Measurements from ENCODE around the gene SEMA6A. TPM values are rescaled to one million over a fixed set of nuclear protein-coding genes. Genes with fewer than 3 reads are reported as not detected.

SEMA6A gene
- total and polyA plus RNA-seq, 2 experiments from 2014 or later: 233 to 400 TPM

- no peak overlapping the region for H3K4me3 Mint-ChIP-seq
- TF ChIP-seq STAT1 (IDR thresholded peaks at IDR 0.05; ENCODE audit: unreplicated experiment) (no peak), ZNF114 (CRISPR knock-in tag; IDR thresholded peaks at IDR 0.05) (no peak), ZNF331 (CRISPR knock-in tag; IDR thresholded peaks at IDR 0.05; ENCODE audit: low read depth) (no peak), POLR2AphosphoS5 (IDR thresholded peaks at IDR 0.05; ENCODE audit: low read depth) (no peak), REST (IDR thresholded peaks at IDR 0.05; ENCODE audit: unreplicated experiment) (no peak), ETS1 (IDR thresholded peaks at IDR 0.05) (no peak), JUNB (IDR thresholded peaks at IDR 0.05; ENCODE audit: unreplicated experiment) (no peak), NANOG (IDR thresholded peaks at IDR 0.05; ENCODE audit: borderline replicate concordance) (no peak), ZNF462 (CRISPR knock-in tag; IDR thresholded peaks at IDR 0.05) (no peak), CTCF (conservative IDR thresholded peaks at IDR 0.05; ENCODE audit: low read depth in 2 of 2) (no peak), CREB1 (CRISPR knock-in tag; IDR thresholded peaks at IDR 0.05; ENCODE audit: low read depth) (no peak), EZH2phosphoT487 (IDR thresholded peaks at IDR 0.05; ENCODE audit: unreplicated experiment) (no peak), EZH2 (IDR thresholded peaks at IDR 0.05; ENCODE audit: low read depth, unreplicated experiment) (no peak)
- Histone ChIP-seq H3K27ac (ENCODE audit: low read depth) (peak overlapping the region; percentile 72), H3K4me2 (peak overlapping the region; percentile 40), H3F3A (replicated peaks; ENCODE audit: low read depth) (peaks cover 2% of the 10 kb centered on the region; the same call in 1 of the 2 replicates), H3K4me3 (no peak overlapping the region; the same call in 1 of the 2 replicates), H2AFZ (no peak overlapping the region), H3K9me2 (ENCODE audit: insufficient read depth) (no peaks in the 10 kb centered on the region), H4K20me1 (replicated peaks; ENCODE audit: insufficient read depth) (peaks cover 95% of the 10 kb centered on the region), H3K79me2 (replicated peaks; ENCODE audit: insufficient read depth) (peaks cover 100% of the 10 kb centered on the region), H3K27me3 (ENCODE audit: insufficient read depth) (no peaks in the 10 kb centered on the region), H3K36me3 (ENCODE audit: insufficient read depth) (peaks cover 19% of the 10 kb centered on the region), H3K4me1 (ENCODE audit: insufficient read depth) (peaks cover 98% of the 10 kb centered on the region)
- no peak for ATAC-seq
- H3K9me3 Mint-ChIP-seq: no peaks in the 10 kb centered on the region
- DNase-seq (ENCODE audit: low spot score): no peak
- peaks cover 3% of the 10 kb centered on the region for H3K27me3 Mint-ChIP-seq (ENCODE audit: insufficient read depth, low read depth, poor library complexity)
- peak overlapping the region; percentile 64; the same call in 1 of the 2 replicates for H3K27ac Mint-ChIP-seq
- peaks cover 23% of the 10 kb centered on the region for H3K36me3 Mint-ChIP-seq (ENCODE audit: low read depth)
- H3K4me1 Mint-ChIP-seq: peaks cover 85% of the 10 kb centered on the region
Observed at GRCh38 chr5:116507941-116508655, 66.5 kb downstream of the SEMA6A start.

Data from GM23338 (cell line).